C1 segment of cervical spinal cord (tissue), 14 donors: ENCODE measurements around the gene NPRL2.

Source experiments
- DNase-seq, 14 donors: peaks; one replicate each; lab custom pipeline; 2025; lab: John Stamatoyannopoulos, UW

NPRL2 gene

DNA sequence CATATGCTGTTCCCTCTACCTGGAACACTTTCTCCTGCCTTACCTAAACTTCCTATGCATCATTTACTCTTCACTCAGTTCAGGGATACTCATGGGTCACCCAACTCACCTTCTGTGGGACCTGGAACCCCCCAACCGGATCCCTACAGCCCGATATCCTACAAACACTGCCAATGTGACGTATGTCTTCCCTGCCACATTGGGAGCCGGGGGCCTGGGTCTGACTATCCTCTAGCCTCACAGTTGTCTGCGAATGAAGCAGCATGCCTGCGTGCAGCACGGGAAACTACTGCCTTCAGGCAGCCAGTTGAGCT lies 405 bp downstream of the NPRL2 start:
- no peak for DNase-seq

GRCh38 chr3:50347187-50347813 lies 3.3 kb downstream of the NPRL2 start:
- peak in 10 of 14 donors; percentile 12 to 68 (median 21) for DNase-seq

DNA sequence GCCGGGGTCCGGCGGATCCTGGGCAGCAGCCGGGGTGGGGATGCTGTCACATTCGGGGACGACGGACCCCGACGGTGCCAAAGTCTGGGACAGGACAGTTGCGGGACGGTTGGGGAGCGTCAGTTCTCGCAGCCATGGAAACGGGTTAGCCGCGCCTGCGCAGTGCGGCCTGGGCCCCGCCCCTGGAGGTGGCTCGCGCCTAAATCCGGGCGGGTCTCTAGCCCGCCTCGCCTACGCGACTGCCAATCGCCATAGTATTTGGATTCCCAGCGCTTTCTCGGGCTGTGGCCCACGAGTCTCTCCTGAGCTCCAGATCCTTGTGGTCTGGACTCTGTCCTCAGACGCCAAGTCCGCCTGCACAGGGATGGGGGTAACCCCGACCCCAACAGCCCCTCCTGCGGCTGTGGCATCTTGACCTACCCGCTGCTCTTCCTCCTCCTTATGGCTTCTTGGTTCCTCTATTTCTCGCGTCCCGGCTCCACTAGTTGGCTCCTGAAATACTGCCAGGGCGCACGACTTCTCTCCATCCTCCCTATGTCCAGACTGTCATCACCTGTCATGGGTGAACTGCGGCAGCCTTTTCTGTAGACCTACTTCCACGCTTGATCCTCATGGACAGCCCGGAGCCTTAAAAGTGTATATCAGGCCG lies 4.9 kb downstream of the NPRL2 start, which contains the start of gene ZMYND10:
TSS of gene ZMYND10 (minus strand) at position 147 of the 649 bp plus-strand sequence. CDS start 153 bp downstream, outside the sequence.
- DNase-seq = peak in 2 of 14 donors; percentile 10 to 40

- DNase-seq = no peak
Observed at GRCh38 chr3:50345008-50345407, 5.6 kb downstream of the NPRL2 start.

DNA sequence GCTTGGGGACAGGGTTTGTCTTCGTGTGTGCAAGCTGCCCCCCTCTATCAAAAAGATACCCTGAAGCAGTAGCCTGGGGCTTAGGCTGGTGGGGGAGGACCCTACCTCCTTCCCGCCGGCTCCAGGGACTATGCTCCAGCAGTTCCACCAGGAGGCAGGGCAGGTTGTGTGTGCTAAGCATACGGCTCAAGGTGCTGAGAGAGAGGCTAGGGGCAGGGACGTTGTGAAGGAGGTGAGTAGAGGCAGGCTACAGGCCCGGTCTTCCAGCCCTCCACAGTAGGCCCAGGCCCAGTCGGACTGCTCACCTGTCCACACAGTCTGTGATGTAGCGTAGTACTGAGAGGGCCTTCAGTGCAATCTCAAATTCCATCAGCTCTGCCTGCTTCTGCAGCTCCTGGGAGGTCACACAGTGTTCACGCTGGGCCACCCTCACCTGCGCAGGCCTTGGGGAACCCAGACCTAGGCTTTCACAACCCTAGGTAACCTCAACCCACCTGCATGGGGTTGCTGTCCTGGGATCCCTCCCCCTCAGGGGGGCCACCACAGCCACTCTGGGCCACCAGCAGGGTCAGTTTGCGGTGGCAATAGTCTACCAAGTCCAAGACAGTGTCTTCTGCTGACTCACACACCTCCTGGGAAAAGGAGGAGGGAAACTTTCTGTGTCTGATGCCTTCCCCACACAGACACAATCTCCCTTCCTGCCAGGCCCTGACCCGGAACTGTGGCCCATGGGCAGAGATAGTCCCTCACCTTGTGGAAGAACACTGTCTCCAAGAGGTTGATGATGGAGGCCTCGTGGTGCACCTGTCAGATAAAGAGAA lies 7.6 kb downstream of the NPRL2 start:
- no peak for DNase-seq

DNA sequence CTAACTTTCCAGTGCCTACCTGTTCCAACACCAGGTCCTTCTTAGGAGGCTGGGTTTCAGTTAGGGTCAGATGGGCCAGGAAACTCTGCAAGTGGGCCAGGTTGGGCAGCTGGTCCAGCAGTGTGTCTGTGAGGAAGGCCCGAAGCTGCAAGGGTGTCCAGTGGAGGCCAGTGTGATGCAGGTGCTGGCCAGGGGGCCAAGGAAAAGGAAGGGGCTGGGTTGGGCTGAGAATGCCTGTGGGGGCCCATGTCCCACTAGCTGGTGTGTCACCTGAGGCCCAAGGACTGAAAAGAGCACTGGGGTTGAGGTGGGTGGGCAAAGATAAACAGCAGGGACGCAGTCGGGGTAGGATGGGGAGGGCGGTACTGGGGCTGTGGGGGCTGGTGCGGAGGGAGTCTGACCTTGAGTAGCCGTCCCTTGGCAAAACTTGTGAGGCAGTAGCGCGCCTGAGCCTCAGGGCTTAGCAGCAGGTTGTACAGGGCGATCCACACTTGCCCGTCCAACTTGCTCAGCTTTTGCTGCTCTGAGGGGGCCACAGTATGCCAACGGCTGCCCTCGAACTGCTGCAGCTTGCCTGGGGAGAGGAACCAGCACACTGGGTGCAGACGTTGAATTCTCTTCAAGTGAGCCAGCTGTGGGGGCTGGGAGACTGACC lies 8.5 kb downstream of the NPRL2 start:
- no peak for DNase-seq

- no peak for DNase-seq
Observed at GRCh38 chr3:50341537-50341936, 9.0 kb downstream of the NPRL2 start.

- peak in 4 of 14 donors; percentile 32 to 38 (median 36) for DNase-seq
Observed at GRCh38 chr3:50340448-50341329, 9.9 kb downstream of the NPRL2 start, which contains the start of gene RASSF1. TSS of gene RASSF1 (minus strand) at chr3:50340836. CDS start at chr3:50340805, 31 bp downstream.

- no peak for DNase-seq
Observed at GRCh38 chr3:50340147-50340447, 10.5 kb downstream of the NPRL2 start.

DNA sequence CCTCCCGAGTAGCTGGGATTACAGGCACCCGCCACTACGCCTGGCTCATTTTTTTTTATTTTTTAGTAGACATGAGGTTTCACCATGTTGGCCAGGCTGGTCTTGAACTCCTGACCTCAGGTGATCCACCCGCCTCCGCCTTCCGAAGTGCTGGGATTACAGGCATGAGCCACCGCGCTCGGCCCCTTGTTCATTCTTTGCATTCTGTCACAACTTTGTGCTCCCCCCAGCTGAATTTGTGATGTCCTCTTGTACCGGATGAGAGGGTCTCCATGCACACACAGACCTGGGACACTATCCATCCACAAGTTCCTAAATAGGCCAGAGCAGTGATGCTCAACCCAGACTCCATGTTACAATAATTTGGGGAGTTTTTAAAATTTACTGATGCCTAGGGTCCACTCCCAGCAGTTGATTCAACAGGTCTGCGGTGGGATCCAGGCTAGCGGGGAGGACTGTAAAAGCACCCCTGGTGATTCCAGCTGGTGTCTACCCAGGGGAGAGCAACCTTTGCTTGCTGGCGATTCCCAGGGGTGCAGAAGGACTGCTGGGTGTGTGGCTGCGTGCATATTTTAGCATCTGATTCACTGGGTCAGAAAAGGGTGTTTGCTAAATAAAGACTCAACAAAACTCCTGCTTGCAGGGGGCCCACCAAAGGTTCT lies 11.0 kb downstream of the NPRL2 start:
- DNase-seq = no peak

GRCh38 chr3:50338965-50339364 lies 11.6 kb downstream of the NPRL2 start:
- DNase-seq = no peak

- peak; percentile 82 to 99 (median 96) for DNase-seq
Observed at GRCh38 chr3:50337175-50337861, 13.3 kb downstream of the NPRL2 start.

DNA sequence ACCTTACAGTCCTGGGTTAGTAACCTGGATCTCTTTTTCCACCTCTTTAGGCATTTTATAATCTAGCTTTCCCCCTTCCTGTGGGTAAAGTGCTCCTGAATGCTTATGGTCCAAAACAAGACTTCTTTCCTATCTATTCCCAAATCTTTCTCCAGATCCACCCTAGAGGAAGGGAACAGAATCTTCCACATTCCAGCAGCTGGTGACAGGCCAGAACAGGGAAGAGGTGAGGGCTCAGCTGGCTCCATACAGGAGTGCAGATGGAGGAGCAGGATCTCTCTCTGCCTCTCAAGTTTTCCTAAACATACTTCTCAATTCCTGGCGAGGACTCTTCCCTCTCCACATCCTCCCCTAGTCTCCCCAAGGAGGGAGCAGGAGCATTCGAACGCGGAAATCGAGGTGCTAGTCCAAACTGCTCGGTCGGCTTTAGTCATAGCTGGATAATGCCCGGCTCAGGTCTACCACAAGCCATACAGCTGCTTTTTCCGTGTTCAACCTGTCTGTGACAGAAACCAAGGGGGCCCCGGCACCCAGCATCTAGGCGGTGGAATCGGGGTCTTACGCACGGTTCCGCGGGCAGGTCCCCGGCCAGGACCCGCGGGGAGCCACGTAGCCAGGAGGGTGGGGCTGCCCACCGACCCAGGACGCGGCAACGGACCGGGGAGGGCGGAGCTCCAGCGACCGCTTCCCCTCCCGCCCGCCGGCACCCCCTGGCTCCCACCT lies 14.0 kb downstream of the NPRL2 start:
- peak in 3 of 14 donors; percentile 52 to 53 (median 53) for DNase-seq

DNA sequence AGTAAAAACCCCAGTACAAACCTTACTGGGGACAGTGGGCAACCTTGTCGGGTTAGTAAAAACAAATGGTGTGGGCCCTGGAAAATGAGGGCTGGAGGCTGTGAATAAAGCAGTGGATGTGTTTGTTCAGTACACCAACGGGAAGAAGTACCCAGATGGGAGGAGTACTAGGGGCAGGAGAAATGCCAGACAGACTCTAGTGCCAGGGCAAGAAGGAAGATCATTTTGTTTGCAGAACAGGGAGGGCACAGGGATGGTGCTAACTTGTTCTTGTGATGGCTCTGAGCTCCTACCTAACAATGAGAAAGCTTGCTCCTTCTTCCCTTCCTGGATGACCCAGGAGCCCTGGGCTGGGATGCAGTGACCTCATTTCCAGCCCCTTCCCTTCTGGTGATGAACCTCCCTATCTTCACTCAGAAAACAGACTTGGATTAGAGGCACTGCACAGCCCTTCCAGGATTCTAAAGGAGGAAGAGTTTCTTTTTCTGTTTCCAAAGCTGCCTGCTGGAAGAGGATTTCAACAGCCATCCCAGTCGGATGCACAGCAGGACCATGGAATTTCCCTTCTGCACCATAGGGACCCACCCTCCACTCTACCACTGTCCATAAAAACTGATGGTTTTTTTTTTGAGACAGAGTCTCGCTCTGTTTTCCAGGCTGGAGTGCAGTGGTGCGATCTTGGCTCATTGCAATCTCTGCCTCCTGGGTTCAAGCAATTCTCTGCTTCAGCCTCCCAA lies 16.1 kb downstream of the NPRL2 start:
- no peak for DNase-seq

- DNase-seq = no peak
Observed at GRCh38 chr3:50333744-50334328, 16.7 kb downstream of the NPRL2 start.

GRCh38 chr3:50331364-50331907 lies 19.1 kb downstream of the NPRL2 start:
- no peak for DNase-seq

GRCh38 chr3:50330330-50330729 lies 20.2 kb downstream of the NPRL2 start:
- DNase-seq = no peak
